Left cardiac atrium (tissue), 4 donors: Measurements from ENCODE around the gene NMS. TPM values are rescaled to one million over a fixed set of nuclear protein-coding genes. Genes with fewer than 3 reads are reported as not detected.
"Not testable (repeated sequence)": the region's sequence is repeated elsewhere in the genome, so short reads cannot be mapped to it uniquely, and the experiment has no call there.

ENCODE experiments used
- ATAC-seq, 2 donors: fragments of 200-7000 bp; cut with Tn5 transposase; one replicate each; pipeline ENCODE4 v1.9.1; 2020; ENCODE audit warnings: mild to moderate bottlenecking in 2 of 2, moderate library complexity in 2 of 2
- DNase-seq: peaks from one replicate; pipeline ENCODE4 v3.0.0-alpha.2; 2020
- intact Hi-C, 2 donors: fragments of 100-400 bp; cut with DNase I; formaldehyde crosslinking; loops; one replicate each; pipeline versions ENCODE4 v1.14.1 to v1.15.1; 2022 to 2023
- long read RNA-seq: library from polyadenylated mRNA; unstranded; transcript quantifications from one replicate; pipeline ENCODE4 v2.0.0, GENCODE V29; 2021
- total RNA-seq, 2 donors: library from RNA; stranded (reverse); fragmentation: NEBNext Ultra II Directional; extraction: Animal tissue kit (Norgen Biotek cat#: 25700); gene quantifications; one replicate each; pipeline ENCODE4 v1.2.1, GENCODE V29; 2021
- donor health status: DM: no; HTN: yes; CAD: no.
- donor health status: DM: no; HTN: yes; CAD: no; lungs with severe emphysema.
- donor health status: DM: yes; HTN: yes; CAD: no.
- donor health status: Dilated cardiomyopathy.

The NMS gene, protein sequence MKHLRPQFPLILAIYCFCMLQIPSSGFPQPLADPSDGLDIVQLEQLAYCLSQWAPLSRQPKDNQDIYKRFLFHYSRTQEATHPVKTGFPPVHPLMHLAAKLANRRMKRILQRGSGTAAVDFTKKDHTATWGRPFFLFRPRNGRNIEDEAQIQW
- total RNA-seq = not detected
- long read RNA-seq = 0 reads

DNA sequence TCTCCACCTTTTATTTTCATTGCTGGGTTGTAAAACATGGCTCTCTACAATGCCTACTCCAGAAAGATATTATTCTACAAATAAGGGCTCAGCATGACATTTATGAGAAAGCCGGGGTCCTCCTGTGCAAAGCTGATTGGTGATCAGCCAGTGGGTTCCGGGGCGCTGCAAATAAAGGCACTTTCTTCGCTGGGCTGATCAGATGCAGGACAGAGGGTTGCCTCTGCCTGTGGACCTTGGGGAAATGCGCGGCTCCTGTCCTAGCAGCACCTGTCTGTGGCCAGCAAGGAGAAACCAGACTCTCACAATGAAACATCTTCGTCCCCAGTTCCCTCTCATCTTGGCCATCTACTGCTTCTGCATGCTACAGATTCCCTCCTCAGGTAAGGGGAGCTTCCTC lies at the start of gene NMS:
Gene NMS, plus strand, starts transcription at position 301 of the 400 bp plus-strand sequence. Its CDS starts 7 bp downstream, at position 308.
- DNase-seq (no peak), ATAC-seq (no peak)
- intact Hi-C loops = no loop called here

DNA sequence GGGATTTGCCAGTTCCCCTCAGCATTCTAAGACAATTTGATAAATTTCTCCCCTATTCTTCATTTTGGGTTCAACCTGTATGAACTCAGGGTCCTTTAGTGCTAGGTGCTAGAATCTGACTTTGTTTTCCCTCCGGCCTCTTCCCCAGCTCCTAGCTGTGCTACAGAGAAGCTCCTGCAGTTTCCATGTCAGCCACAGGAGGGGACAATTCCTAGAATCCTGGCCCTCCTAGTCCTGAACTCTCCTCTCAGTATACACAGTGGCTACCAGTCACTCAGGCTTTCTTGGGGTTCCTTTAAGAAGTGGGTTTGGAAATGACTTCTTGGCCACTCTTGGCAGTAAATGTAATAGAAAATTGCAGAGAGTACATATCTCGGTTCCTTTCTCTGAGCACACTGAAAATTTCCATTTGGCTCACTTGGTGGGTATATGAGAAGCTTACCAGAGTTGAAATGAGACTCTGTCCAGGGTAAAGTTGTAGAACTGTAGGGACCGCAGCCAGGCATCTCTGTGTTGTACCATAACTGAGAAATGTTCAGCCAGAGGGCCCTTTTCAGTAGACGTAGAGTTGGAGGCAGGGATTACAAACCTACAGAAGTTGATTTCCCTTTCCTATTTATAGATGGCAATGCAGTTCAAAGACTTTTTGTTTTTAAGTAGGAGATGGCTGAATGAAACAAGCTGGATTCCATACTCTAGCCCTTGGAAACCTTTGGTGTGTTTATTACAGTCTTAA lies 47.8 kb upstream of the NMS start:
- intact Hi-C loops = no loop called here
- DNase-seq (no peak), ATAC-seq (peak in 1 of 2 donors; percentile 42)

DNA sequence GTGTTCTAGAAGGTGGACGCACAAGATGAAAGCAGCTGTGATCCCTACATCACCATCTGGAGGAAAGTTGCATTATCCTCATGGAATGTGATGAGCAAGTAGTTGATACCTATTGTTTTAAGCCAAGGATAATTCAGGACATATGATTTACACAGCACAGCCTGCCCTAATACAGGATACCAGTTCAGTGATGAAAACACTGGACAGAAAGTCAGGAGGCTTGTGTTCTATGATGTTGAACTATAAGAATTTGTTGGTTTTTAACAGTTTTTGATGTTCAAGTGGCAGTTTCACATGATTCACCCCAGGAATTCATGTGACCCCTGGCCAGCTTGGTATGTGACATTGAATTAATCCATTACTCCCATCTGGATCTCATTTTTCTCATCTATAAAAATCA lies 46.7 kb upstream of the NMS start:
- intact Hi-C loops = no loop called here
- ATAC-seq (no peak), DNase-seq (no peak)

DNA sequence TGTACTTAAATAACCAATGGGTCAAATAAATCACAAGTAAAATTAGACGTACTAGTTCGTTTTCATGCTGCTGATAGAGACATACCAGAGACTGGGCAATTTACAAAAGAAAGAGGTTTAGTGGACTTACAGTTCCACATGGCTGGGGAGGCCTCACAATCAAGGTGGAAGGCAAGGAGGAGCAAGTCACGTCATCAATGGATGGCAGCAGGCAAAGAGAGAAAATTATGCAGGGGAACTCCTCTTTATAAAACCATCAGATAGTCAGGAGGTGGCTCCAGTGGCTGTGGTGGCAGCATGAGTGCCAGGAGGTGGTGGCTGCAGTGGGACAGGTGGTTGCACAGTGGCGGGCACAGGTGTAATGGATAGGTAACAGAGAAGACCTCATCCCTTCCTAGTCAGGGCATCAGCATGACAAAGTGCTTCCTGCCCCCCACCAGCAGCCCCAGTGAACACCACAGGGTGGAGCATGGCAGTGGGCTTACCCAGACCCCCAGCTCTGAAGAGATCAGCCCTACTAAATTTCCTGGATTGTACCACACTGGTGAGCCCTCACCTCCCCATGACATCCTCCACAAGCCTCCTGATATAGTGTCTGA lies 45.9 kb upstream of the NMS start:
- ATAC-seq = no peak
- intact Hi-C loops = no loop called here
- DNase-seq = no peak

DNA sequence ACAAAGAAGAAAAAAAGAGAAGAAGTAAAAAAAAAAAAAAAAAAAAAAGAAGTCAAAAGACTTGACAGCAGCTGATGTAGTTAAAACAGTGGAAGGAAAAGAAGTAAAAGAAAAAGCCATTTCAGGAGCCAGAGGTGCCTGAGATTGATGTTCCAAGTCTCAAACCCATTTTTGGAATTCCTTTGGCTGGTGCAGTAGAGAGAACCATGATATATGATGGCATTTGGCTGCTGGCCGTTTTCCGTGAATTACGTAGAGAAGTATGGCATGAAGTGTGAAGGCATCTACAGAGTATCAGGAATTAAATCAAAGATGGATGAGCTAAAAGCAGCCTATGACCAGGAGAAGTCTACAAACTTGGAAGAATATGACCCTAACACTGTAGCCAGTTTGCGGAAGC lies 45.2 kb upstream of the NMS start:
- DNase-seq = no peak
- intact Hi-C loops = loop anchor here in 1 of 2 donors (5.0 kb wide), 1 partner anchor 137 kb away; the partner anchor contains the start of gene PDCL3
- no peak for ATAC-seq

DNA sequence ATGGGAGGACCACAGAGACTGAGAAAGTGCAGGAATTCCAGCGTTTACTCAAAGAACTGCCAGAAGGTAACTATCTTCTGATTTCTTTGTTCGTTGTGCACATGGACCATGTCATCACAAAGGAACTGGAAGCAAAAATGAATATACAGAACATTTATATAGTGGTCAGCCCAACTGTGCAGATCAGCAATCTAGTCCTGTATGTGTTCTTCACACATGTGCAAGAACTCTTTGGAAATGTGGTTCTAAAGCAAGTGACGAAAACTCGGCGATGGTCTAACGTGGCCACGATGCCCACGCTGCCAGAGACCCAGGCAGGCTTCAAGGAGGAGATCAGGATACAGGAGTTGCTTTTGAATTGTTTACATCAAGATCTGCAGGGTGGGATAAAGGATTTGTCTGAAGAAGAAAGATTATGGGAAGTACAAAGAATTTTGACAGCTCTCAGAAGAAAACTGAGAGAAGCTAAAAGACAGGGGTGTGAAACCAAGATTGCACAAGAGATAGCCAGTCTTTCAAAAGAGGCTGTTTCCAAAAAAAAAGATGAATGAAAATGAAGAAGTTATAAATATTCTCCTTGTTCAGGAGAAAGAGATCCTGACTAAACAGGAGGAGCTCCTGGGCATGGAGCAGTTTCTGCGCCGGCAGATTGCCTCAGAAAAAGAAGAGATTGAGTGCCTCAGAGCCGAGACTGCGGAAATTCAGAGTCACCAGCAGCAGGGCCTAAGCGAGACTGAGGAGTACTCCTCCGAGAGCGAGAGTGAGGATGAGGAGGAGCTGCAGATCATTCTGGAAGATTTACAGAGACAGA lies 44.5 kb upstream of the NMS start:
- DNase-seq = no peak
- intact Hi-C loops = loop anchor here in 1 of 2 donors (5.0 kb wide), 1 partner anchor 137 kb away; the partner anchor contains the start of gene PDCL3
- no peak for ATAC-seq

DNA sequence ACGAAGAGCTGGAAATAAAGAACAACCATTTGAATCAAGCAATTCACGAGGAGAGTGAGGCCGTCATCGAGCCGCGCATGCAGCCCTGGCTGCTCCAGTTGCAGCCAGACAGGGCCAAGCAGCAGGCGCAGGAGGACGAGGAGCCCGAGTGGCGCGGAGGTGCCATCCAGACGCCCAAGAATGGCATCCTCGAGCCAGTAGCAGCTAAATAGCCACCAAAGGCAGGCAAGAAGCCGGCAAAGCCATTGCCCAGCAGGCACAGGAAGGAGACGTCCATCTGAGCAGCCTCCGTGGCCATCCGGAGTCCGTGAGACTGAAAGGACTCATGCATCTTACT lies 43.9 kb upstream of the NMS start:
- intact Hi-C loops = loop anchor here in 1 of 2 donors (5.0 kb wide), 1 partner anchor 136 kb away; the partner anchor contains the start of gene PDCL3
- no peak for DNase-seq
- ATAC-seq = no peak

DNA sequence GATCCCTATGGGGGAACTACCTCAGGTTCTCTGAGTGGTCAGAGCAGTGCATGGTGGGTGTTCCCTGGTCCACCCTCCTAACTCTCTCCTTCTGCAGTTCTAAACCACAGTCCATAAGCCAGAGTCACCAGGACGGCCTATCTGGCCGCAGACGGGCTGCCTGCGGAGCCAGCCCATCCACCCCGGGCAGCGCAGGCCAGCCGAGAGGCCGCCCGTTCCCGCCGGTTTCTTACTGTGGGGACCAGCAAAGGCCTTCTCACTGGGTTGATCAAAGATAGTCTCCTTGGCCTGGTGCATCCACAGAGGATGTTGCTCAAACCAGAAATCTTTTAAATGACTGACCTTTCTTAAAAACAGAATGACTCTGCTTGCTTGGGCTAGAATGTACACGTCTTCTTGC lies 43.2 kb upstream of the NMS start:
- ATAC-seq (peak in 1 of 2 donors; percentile 17), DNase-seq (no peak)
- intact Hi-C loops = loop anchor here in 1 of 2 donors (5.0 kb wide), 1 partner anchor 135 kb away; the partner anchor contains the start of gene PDCL3

DNA sequence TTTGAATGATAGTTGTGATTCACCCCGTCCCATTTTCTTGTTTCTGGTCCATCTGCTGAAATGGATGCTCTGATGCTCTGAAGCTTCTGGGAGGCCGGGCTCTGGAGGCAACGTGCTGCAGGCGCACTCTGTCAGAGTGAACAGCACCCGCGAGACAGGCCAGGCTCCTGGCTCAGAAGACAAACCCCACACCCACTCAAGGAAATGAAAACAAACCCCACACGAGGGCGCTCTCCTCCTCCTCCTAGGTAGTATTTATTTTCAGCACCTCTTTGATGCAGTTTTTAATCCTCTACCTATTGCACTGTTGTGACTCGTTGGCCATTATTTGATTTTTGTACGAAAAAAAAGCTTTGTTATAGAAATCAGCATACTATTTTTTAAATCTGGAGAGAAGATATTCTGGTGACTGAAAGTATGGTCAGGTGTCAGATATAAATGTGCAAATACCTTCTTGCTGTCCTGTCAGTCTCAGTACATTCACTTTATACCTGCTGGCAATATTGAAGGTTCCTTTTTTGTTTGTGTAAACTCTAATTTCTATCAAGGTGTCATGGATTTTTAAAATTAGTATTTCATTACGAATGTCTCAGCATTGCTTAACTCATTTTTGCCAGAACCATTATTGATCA lies 42.5 kb upstream of the NMS start:
- DNase-seq (peak; percentile 63), ATAC-seq (peak; percentile 78)
- intact Hi-C loops = loop anchor here in 1 of 2 donors (5.0 kb wide), 1 partner anchor 135 kb away; the partner anchor contains the start of gene PDCL3

DNA sequence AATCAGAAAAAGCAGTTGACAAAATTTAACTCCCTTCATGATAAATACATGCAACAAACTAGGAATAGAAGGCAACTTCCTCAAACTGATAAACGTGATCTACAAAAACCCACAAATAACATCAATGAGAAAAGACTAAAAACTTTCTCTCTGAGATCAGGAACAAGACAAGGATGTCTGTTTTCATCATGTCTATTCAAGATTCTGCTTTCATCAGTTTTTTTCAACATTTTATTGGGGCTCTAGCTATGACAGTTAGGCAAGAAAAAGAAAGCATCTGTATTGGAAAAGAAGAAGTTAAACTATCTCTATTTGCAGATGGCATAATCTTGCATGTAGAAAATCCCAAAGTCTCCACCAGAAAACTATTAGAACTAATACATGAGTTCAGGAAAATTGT lies 40.6 kb upstream of the NMS start:
- intact Hi-C loops = loop anchor here in 1 of 2 donors (5.0 kb wide), 1 partner anchor 133 kb away; the partner anchor contains the start of gene PDCL3
- no peak for DNase-seq
- ATAC-seq = no peak

DNA sequence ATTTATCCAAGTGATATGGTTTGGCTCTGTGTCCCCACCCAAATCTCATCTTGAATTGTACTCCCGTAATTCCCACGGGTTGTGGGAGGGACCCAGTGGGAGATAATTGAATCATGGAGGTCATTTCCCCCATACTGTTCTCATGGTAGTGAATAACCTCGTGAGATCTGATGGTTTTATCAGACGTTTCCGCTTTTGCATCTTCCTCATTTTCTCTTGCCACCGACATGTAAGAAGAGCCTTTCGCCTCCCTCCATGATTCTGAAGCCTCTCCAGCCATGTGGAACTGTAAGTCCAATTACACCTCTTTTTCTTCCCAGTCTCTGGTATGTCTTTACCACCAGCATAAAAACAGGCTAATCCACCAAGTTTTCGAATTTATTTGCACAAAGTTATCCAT lies 32.5 kb upstream of the NMS start:
- intact Hi-C loops = no loop called here
- DNase-seq = no peak
- ATAC-seq = no peak

DNA sequence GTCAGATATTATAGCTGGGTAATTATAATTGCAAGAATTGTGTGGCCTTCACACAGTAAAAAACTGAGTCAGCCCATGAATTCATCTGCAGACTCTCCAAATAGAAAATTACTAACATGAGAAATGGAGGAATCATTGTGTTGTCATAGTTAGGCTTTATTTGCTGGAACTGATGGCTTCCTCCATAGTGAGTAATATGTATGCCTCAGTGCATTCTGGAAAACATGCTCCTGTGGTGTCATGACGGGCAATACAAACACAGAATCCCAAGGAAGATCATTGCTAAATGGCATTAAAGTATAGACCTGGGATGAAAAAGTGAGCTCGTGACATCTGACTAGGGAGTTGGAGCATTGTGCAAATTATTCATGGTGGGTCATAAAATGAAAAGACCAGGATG lies 23.6 kb upstream of the NMS start:
- ATAC-seq (no peak), DNase-seq (no peak)
- intact Hi-C loops = no loop called here

DNA sequence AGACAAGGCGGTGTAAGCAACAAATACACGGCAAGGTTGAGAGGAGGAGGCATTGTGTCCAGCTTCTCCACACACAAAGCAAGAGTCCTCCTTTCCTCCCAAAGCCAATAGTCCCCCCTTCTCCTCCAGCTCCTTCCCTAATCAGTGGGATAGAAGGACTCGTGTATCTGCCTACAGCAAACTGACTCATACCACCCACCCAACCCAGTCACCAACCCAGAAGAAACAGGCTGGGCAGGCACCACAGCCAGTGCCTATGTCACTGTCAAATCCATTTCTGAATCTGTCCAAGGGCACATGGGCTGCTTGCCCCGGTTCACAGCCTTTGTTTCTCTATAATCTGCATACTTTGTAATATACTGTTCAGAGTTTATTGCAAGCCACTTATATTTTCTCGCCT lies 19.2 kb upstream of the NMS start:
- DNase-seq = no peak
- no peak for ATAC-seq
- intact Hi-C loops = no loop called here

DNA sequence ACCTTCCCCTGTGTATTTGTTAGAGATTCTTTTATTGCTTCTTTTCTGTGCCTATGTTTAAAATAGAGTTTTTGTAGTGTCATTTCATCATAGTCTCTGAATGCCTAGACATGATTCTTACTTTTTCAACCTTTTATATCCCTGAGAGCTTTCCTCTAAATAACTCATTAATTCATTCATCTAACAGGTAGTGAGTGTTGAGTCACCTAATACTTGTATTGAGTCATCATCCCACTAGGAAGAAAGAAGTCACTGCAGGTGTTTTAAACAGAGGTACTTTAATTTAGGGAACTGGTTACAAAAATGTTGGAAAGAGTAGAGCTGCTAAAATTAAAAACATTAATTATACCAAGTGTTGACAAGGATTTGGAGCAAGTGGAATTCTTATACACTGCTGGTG lies 18.5 kb upstream of the NMS start:
- intact Hi-C loops = no loop called here
- ATAC-seq (no peak), DNase-seq (no peak)

DNA sequence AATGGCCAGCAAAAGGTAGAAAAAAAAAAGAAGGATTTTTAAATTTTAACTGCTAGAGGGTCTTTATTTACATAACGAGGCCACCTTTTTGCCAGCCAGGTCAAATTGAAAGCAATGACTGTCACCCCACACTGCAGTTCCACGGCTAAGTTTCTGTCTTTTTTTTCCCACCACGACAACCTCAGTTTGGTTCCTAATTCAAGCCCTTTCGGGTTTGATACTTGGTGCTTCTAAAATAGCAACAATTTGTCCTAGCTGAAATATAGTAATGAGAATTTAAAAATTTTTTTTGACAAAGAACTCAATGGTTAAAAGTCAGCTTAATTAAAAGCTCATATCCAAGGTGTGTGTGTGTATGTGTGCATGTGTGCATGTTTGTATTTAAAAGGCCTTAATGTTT lies 16.4 kb upstream of the NMS start:
- intact Hi-C loops = no loop called here
- DNase-seq (no peak), ATAC-seq (no peak)

DNA sequence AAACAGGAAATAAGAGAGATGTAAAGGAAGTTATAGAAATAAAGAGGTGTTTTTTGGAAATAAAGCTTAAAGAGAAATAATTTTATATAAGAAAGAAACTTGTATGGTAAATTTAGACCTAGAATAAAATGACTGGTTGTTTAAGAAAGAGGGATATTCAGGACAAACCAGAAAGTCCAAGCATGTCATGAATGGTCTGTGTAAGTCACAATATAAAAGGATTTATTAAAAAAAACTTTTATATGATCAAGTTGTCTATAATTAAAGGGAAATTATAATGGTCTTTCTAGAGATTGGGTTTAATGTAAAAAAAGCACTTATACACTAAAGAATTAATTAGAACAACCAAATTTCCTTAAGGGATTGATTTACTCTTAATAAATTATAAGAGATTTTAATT lies 13.9 kb upstream of the NMS start:
- DNase-seq, intact Hi-C loops, ATAC-seq: not testable (repeated sequence)

DNA sequence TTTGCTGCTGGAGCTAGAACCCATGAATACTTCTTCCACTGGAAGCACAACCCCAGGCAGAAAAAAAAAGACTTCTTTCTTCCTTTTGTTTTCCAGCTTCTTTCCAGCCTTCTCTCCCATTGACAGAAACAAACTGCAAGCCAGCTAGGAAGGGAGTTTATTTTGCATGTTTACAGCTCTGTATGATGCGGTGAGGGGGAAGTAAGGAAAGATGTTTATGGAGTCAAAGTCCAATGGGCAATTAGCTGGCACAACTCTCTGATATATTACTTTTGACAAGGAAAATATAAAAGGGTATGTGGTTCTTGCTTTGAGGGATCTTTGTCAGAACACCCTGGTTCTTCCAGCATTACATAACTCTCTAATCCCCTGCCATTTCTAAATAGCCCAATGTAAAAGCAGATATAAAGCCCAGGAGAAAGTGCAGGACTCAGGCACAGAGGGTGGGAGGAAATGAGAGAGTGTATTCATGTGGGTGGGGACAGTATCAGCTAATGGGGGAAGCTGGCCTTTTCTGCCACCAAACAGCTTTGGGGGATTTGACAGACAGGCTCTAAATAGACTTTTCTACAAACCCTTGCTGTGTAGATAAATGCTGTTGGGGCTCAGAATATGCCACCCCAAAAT lies 9.3 kb upstream of the NMS start:
- ATAC-seq (no peak), DNase-seq (no peak)

DNA sequence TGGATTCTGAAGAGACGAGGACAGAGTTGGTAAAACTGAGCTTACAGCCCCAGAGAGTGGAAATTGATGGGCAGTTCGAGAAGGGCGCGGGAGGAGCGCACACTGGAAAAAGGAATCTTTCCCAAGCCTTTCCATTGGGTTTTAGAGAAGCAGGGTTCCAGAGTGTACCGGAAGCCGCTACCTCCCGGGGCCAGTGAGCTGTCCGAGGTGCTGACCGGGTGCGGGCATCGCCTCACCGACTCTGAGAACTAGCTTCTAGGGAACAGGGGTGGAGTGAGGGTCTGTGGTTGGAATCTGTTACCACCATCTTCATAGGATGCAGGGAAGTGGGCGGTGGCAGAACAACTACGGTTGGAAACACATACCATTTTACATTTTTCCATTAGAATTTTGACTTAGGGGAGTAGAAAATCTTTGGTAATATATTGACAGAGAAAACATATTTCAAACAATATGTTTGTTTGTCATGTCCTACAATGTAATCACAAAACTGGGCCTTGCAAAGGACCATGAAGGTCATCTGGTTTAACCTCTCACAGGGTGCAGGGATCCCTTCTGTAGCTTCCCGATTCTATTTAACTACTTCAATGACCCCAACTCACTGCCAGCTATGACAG lies 724 bp downstream of the NMS start:
- ATAC-seq (no peak), DNase-seq (peak; percentile 29)
- intact Hi-C loops = no loop called here

More for the DNA sequence above, 9.3 kb upstream of the NMS start:
- intact Hi-C loops = loop anchor here in 1 of 2 donors (10.0 kb wide), 1 partner anchor 84 kb away; no protein-coding TSS in a partner anchor
